Measurements from ENCODE around the gene MBD3L4.
A peak's percentile ranks its signal among the peaks of the same experiment; 100 is the strongest.
"Not testable (repeated sequence)": the region's sequence is repeated elsewhere in the genome, so short reads cannot be mapped to it uniquely, and the experiment has no call there.

MBD3L4 gene

DNA sequence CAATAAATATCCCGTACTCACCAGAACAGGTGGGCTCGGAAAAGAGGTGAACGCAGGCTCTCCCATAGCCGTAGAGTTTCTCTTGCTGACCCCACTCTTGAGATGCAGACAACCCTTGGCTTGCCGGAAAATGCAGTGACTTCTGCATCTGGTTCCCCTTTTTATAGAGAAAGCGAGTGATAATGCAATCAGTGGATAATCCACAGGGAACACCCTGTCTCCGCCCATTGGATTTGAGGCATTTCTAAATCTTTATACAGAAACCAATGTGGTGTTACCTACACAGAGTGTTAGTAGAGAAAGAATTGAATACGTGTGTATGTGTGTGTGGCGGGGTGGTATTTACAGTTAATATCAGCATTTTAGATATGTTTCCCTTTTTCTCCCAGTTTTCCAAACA is at the start of gene MBD3L4:
MBD3L4 (minus strand) TSS at position 101 of the 400 bp plus-strand sequence; CDS start at position 66, 35 bp downstream.
- DNase-seq (ENCODE audit: low read depth, low spot score) = not testable (repeated sequence)

DNA sequence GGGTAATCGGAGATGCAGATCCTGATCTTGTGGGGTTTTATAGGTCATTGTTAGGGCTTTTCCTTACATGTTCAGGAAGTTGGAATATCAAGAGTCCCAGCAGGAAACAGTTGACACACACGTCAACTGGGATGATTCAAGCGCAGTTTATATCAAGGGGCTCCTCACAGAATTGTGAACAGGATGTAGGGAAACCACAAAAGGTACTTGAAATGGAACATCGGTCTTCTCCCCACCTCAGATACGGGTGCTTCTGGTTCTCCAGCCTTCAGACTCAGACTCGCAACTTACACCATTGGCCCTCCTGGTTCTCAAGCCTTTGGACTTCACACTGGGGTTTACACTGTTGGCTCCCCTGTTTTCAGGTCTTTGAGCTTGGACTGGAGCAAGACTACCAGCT is 49.0 kb upstream of the MBD3L4 start:
- DNase-seq (ENCODE audit: low read depth, low spot score) = no peak

DNA sequence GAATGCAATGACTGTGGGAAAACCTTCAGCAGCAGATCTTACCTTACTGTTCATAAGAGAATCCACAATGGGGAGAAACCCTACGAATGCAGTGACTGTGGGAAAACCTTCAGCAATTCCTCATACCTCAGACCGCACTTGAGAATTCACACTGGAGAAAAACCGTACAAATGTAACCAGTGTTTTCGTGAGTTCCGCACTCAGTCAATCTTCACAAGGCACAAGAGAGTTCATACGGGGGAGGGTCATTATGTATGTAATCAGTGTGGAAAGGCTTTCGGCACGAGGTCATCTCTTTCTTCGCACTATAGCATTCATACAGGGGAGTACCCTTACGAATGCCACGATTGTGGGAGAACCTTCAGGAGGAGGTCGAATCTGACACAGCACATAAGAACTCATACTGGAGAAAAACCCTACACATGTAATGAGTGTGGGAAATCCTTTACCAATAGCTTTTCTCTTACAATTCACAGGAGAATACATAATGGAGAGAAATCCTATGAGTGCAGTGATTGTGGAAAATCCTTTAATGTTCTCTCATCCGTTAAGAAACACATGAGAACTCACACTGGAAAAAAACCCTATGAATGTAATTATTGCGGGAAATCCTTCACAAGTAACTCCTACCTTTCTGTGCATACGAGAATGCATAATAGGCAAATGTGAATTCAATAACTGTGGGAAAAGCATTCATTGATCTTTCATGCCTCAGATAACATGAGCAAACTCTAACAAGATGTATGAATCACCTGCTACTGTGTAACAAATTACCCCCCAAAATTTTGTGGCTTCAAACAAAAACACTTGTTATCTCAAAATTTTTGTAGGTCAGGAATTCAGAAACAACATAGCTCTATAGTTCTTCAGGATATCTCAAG is 43.3 kb upstream of the MBD3L4 start:
- DNase-seq (ENCODE audit: low read depth, low spot score) = no peak

DNA sequence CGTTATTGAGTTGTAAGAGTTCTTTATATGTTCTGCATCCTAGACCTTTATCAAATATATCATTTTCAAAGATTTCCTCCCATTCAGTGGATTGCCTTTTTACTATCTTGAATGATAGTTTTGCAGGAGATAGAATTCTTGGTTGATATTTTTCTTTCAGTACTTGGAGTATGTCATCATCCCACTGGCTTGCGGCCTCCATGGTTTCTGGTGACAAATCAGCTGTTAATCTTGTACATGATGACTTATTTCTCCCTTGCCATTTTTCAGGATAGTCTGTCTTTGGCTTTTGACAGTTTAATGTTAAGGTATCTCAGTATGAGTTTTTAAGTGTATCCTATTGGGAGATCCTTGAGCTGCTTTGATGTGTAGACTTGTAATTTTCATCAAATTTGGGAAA is 38.0 kb upstream of the MBD3L4 start:
- no peak for DNase-seq (ENCODE audit: low read depth, low spot score)

DNA sequence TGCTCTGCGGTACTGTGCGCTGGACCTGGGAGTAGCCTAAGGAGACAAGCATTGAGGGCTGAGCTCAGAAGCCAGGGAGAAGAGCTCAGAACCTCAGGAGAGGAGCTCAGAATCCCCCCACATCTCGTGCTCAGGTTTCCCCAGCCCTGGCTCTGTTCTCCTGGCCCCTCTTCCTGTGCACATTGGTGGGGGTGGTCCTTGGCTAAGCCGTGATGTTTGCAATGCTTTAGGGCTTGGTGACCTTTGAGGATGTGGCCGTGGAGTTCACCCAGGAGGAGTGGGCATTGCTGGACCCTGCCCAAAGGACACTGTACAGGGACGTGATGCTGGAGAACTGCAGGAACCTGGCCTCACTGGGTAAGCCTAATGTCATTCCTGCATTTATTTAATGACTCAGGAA is 36.2 kb upstream of the MBD3L4 start:
- no peak for DNase-seq (ENCODE audit: low read depth, low spot score)

- no peak for DNase-seq (ENCODE audit: low read depth, low spot score)
Observed at GRCh38 chr19:7074705-7075282, 34.8 kb upstream of the MBD3L4 start.

GRCh38 chr19:7072541-7072940 is 32.6 kb upstream of the MBD3L4 start:
- DNase-seq (ENCODE audit: low read depth, low spot score) = no peak

DNA sequence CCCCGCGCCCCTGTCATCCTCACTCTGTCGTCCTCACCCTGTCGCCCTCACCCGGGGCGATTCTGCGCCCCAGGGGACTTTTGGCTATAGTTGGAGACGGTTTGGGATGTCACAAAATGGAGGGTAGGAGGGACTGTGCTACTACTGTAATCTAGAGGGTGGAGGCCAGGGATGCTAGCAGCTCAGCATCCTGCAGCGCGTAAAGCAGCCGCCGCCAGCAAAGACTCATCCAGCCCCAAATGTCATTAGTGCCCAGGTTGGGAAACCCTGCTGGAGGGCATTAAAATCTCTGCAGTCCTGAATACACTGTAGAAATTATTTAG is 29.9 kb upstream of the MBD3L4 start:
- DNase-seq (ENCODE audit: low read depth, low spot score) = no peak

GRCh38 chr19:7069042-7069903 is 29.3 kb upstream of the MBD3L4 start, which contains the start of gene ZNF557:
TSS of gene ZNF557 (plus strand) at chr19:7069703. CDS start at chr19:7075075, 5,372 bp downstream.
- DNase-seq (ENCODE audit: low read depth, low spot score) = peak; percentile 70

- DNase-seq (ENCODE audit: low read depth, low spot score) = no peak
Observed at GRCh38 chr19:7068599-7068998, 28.6 kb upstream of the MBD3L4 start.

DNA sequence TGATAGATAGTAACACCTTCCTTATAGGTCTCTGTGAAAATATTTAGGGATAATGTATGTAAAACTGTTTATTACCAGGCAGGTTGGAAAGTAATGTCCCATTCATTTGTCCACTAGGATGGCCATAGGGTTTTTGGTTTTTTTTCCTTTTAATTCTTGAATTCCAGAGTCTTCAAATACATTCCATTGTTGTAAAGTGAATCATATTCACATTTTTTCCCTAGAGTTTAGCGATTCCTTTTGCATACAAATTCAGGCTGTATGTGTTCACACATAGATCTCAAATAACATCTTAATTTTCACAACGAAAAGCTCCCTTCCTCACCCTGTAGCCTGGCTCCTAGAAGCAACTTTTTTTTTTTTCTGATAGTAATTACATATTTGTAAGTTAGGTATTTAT is 27.7 kb upstream of the MBD3L4 start:
- no peak for DNase-seq (ENCODE audit: low read depth, low spot score)

GRCh38 chr19:7067122-7067521 is 27.1 kb upstream of the MBD3L4 start:
- DNase-seq (ENCODE audit: low read depth, low spot score) = peak; percentile 25

GRCh38 chr19:7063764-7064418 is 23.9 kb upstream of the MBD3L4 start:
- no peak for DNase-seq (ENCODE audit: low read depth, low spot score)

DNA sequence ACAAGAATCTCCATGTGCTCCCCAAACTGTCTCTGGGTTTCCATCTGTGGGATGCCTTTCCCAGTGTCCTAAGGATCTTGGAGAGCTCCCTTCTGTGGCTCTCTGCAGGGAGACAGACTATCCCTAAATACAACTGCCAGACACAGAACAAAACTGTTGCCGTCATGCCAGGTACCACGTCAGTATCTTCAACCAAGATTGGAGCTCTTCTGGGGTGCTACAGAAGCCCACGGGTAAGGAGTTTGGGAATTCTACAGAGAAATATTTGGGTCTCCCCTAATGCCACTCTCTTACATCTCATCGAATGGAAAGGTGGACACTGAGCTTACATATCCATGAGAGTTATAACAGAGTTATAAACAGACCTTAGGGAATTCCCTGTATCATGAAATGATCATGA is 23.4 kb upstream of the MBD3L4 start:
- DNase-seq (ENCODE audit: low read depth, low spot score) = no peak

GRCh38 chr19:7059977-7060376 is 20.0 kb upstream of the MBD3L4 start:
- not testable (repeated sequence) for DNase-seq (ENCODE audit: low read depth, low spot score)

GRCh38 chr19:7058576-7058975 is 18.6 kb upstream of the MBD3L4 start, which contains the start of gene MBD3L3:
TSS of gene MBD3L3 (minus strand) at chr19:7058676. CDS start at chr19:7058605, 71 bp downstream.
- not testable (repeated sequence) for DNase-seq (ENCODE audit: low read depth, low spot score)

DNA sequence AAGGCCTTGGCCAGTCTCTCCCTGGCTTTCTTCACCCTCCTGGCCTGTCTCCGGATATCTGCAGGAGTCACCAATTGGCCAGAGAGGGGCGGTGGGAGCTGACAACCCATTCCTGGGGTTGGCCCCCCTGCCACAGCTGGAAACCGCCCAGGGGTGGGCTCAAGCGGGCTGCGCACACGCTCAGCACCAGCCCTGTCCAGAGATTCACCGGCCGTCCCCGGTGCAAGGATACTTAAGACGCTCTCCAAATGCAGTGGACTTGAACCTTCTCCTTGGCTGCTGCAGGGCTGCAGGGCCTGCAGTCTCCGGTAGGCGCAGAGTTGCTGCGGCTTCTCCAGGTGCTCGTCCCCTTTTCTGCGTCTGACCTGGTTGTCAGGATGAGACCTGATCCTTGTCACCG is 16.4 kb upstream of the MBD3L4 start:
- not testable (repeated sequence) for DNase-seq (ENCODE audit: low read depth, low spot score)

GRCh38 chr19:7055679-7056078 is 15.7 kb upstream of the MBD3L4 start:
- not testable (repeated sequence) for DNase-seq (ENCODE audit: low read depth, low spot score)

DNA sequence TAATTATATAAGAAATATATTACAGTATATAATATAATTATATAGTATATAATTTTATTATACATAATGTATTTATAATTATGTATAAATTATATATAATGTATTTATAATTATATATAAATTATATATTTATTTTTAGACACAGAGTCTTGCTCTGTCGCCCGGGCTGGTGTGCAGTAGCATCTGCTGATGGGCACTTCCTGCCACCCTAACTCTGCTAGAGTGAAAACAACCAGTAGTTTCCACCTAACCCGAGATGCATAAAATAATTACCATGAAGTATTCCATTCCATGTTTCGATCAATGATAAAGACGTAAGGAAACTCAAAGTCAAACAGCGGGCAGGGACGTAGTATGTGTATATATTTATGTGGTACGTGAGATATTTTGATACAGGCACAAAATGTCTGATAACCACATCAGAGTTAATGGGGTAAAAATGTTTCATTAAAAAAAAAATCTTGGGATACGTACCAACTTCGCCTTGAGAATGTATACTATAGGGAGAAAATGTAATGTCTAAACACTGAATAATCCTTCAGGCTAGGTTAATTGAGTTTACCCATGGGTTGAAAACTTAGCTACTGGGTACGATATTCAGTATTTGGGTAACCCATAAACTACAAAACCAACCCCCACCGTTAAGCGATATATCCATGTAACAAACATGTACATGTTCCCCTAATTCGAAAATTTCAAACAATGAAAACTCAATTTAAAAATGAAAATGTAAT is 14.8 kb upstream of the MBD3L4 start:
- DNase-seq (ENCODE audit: low read depth, low spot score) = not testable (repeated sequence)

GRCh38 chr19:7052896-7053295 is 12.9 kb upstream of the MBD3L4 start:
- DNase-seq (ENCODE audit: low read depth, low spot score) = not testable (repeated sequence)

- not testable (repeated sequence) for DNase-seq (ENCODE audit: low read depth, low spot score)
Observed at GRCh38 chr19:7051421-7051820, 11.4 kb upstream of the MBD3L4 start.
